OCI-LY7 (cell line): ENCODE results near the gene FHIT. TPM values are rescaled to one million over a fixed set of nuclear protein-coding genes. Genes with fewer than 3 reads are reported as not detected.

Experiments used
- BruUV-seq: library from RNA; stranded (reverse); fragments of 400-500 nt; replicated peaks from 2 replicates; lab custom pipeline; 2021; lab: Mats Ljungman, UMichigan
- CTCF ChIA-PET: fragments of 300-600 bp; sonication (Branson Sonifier 250); formaldehyde crosslinking; loops from one replicate; lab custom pipeline; 2022; ENCODE audit warnings: antibody characterized with exemption; ENCODE audit not compliant: unreplicated experiment; lab: Charles Lee
- POLR2A ChIA-PET: fragments of 300-600 bp; sonication (Branson Sonifier 250); formaldehyde crosslinking; loops from one replicate; lab custom pipeline; 2022; ENCODE audit warnings: antibody characterized with exemption; lab: Charles Lee
- DNase-seq: peaks from one replicate; pipeline ENCODE4 v3.0.0-alpha.2; 2015; ENCODE audit warnings: low spot score
- H2AFZ ChIP-seq: fragments of 200-600 bp; sonication (generic), shearing (Covaris generic); 2 replicates; pipeline ENCODE4 v1.6.1; 2014; ENCODE audit warnings: mild to moderate bottlenecking, antibody characterized with exemption, low read length, moderate library complexity
- H3K27ac ChIP-seq: fragments of 200-600 bp; sonication (generic); 2 replicates; pipeline ENCODE4 v1.5.1; 2014; ENCODE audit warnings: mixed run types, low read depth, mild to moderate bottlenecking, moderate library complexity, low read length, inconsistent platforms; ENCODE audit not compliant: poor library complexity, severe bottlenecking
- H3K36me3 ChIP-seq: fragments of 200-600 bp; sonication (generic); 2 replicates; pipeline ENCODE4 v1.6.1; 2014; ENCODE audit warnings: mild to moderate bottlenecking, antibody characterized with exemption, low read length, moderate library complexity, mixed read lengths; ENCODE audit not compliant: insufficient read depth
- H3K4me1 ChIP-seq: fragments of 200-600 bp; sonication (generic); 2 replicates; pipeline ENCODE4 v1.5.1; 2014; ENCODE audit warnings: mild to moderate bottlenecking, low read length; ENCODE audit not compliant: insufficient read depth, poor library complexity, severe bottlenecking
- H3K4me2 ChIP-seq: fragments of 200-600 bp; sonication (generic); 2 replicates; pipeline ENCODE4 v1.6.1; 2014; ENCODE audit warnings: mild to moderate bottlenecking, low read length
- H3K4me3 ChIP-seq: fragments of 200-600 bp; sonication (generic); 2 replicates; pipeline ENCODE4 v1.5.1; 2014; ENCODE audit warnings: mild to moderate bottlenecking, low read depth, low read length; ENCODE audit not compliant: poor library complexity, severe bottlenecking
- H3K79me2 ChIP-seq: fragments of 200-600 bp; sonication (generic); 2 replicates; pipeline ENCODE4 v1.6.1; 2016; ENCODE audit warnings: low read depth, mild to moderate bottlenecking, low read length, moderate library complexity, mixed read lengths; ENCODE audit not compliant: insufficient read depth
- H3K9me2 ChIP-seq: fragments of 200-600 bp; sonication (generic); 2 replicates; pipeline ENCODE4 v1.6.1; 2016; ENCODE audit warnings: mild to moderate bottlenecking, low read length, mixed read lengths; ENCODE audit not compliant: insufficient read depth
- H3K9me3 ChIP-seq: fragments of 200-600 bp; sonication (generic); 2 replicates; pipeline ENCODE4 v1.6.1; 2014; ENCODE audit warnings: mild to moderate bottlenecking, mixed run types, low read length, mixed read lengths
- H4K20me1 ChIP-seq: fragments of 200-600 bp; sonication (generic); 2 replicates; pipeline ENCODE4 v1.6.1; 2014; ENCODE audit warnings: mild to moderate bottlenecking, antibody characterized with exemption, low read length, moderate library complexity, mixed read lengths; ENCODE audit not compliant: insufficient read depth
- EZH2phosphoT487 ChIP-seq: fragments of 200-600 bp; sonication (generic); IDR thresholded peaks from 2 replicates; pipeline ENCODE4 v1.6.1; 2018; ENCODE audit warnings: low read depth, borderline replicate concordance, mild to moderate bottlenecking, mixed run types, antibody characterized with exemption, low read length, moderate library complexity, mixed read lengths
- intact Hi-C: fragments of 100-400 bp; cut with micrococcal nuclease; formaldehyde crosslinking; loops from one replicate; pipeline ENCODE4 v1.10.0; 2022; ENCODE audit not compliant: unreplicated experiment
- total RNA-seq, 2 experiments: library from RNA; depleted of rRNA in 1 of 2; stranded (reverse); fragments of >200 nt in 1 of 2; shearing (Covaris generic) in 1 of 2; gene quantifications; 2 replicates each; pipeline ENCODE4 v1.2.3, GENCODE V29; 2014 to 2022
- TF ChIP-seq, protein P1 (sequence below): fragments of 200-600 bp; sonication (generic); conservative IDR thresholded peaks from 2 replicates; pipeline ENCODE4 v1.5.1; 2014; ENCODE audit warnings: mild to moderate bottlenecking, antibody characterized with exemption, low read length, moderate library complexity, mixed read lengths

Gene FHIT
- total RNA-seq, 2 experiments from 2014 or later, result 5.0 to 10.9 TPM

DNA sequence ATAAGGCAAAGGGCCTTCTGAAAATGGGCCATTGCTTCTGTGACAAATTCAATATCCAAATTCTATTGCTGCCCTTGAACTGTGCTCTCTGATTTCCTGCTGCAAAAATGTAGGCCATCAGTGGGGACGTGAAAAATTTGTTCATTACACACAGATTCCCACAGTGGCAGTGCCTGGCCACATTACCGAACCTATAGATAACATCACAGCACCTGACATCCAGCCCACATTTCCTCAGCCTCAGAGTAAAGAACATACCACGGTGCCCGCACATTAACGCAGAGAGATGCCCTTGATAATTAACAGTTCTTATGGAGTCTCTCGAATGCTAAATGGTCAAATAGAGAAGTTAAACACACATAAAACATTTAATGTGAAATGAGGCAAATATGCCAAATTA, 1269.9 kb downstream of the FHIT start:
- no peak overlapping the region for H3K4me2 ChIP-seq
- H3K36me3 ChIP-seq, result no peaks in the 10 kb centered on the region
- intact Hi-C loops, result no loop called here
- no peak overlapping the region for H3K27ac ChIP-seq
- H3K9me3 ChIP-seq, result no peaks in the 10 kb centered on the region
- ChIA-PET POLR2A (interaction anchor here (0.6 kb wide), 1 partner anchor 24 kb away, joined by 3 read pairs; no protein-coding TSS in a partner anchor), CTCF (no interaction called here)
- no peaks in the 10 kb centered on the region for H3K9me2 ChIP-seq
- peaks cover 9% of the 10 kb centered on the region for H3K4me1 ChIP-seq
- no peak overlapping the region for H2AFZ ChIP-seq
- H3K79me2 ChIP-seq, result no peaks in the 10 kb centered on the region
- no peak for DNase-seq
- no peak overlapping the region for H3K4me3 ChIP-seq
- H4K20me1 ChIP-seq, result no peaks in the 10 kb centered on the region
- TF ChIP-seq EZH2phosphoT487, result no peak
- TF ChIP-seq, protein P1, sequence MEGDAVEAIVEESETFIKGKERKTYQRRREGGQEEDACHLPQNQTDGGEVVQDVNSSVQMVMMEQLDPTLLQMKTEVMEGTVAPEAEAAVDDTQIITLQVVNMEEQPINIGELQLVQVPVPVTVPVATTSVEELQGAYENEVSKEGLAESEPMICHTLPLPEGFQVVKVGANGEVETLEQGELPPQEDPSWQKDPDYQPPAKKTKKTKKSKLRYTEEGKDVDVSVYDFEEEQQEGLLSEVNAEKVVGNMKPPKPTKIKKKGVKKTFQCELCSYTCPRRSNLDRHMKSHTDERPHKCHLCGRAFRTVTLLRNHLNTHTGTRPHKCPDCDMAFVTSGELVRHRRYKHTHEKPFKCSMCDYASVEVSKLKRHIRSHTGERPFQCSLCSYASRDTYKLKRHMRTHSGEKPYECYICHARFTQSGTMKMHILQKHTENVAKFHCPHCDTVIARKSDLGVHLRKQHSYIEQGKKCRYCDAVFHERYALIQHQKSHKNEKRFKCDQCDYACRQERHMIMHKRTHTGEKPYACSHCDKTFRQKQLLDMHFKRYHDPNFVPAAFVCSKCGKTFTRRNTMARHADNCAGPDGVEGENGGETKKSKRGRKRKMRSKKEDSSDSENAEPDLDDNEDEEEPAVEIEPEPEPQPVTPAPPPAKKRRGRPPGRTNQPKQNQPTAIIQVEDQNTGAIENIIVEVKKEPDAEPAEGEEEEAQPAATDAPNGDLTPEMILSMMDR, result no peak
- BruUV-seq, result no TSS peak

DNA sequence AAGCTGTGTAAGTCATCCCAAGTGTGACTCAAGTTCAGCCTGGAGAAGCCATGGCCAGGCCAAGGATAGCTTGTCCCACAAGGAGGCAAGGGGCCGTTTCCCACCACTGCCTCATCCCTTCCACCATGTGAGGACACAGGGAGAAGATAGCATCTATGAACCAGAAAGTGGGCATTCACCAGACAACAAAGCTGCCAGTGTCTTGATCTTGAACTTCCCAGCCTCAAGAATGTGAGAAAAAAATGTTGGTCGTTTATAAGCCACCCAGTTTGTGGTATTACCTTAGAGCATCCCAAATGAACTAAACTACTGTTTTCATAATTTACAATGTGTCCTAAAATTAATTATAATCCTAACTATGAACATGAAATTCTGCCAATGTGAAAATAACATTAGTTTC, 1270.7 kb downstream of the FHIT start:
- no peaks in the 10 kb centered on the region for H3K79me2 ChIP-seq

DNA sequence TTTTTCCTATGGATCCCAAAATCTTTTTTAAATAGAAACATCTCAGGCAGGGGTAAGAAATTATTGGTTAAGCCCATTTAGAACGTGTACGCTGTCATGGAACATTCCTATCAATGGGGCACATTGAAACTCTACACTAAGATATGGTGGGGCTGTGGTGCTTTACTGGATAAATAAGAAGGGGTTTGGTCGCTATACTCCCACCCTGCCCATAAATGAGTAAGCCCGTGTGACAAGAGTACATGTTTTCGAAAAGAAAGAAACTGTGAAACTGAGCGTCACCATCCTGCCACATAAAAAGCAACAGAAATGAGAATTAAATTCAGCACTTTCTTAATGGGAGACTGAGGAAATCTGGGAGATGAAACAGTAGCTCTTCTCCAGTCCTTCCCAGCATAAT, 1271.7 kb downstream of the FHIT start:
- H3K4me1 ChIP-seq, result no peaks in the 10 kb centered on the region
- H4K20me1 ChIP-seq, result no peaks in the 10 kb centered on the region
- no peaks in the 10 kb centered on the region for H3K9me3 ChIP-seq
- H3K27ac ChIP-seq, result no peak overlapping the region
- H3K4me2 ChIP-seq, result no peak overlapping the region
- no peaks in the 10 kb centered on the region for H3K79me2 ChIP-seq
- CTCF ChIA-PET, result no interaction called here
- H2AFZ ChIP-seq, result no peak overlapping the region
- no peaks in the 10 kb centered on the region for H3K9me2 ChIP-seq
- POLR2A ChIA-PET, result interaction anchor here (1.0 kb wide), 1 partner anchor 21 kb away, joined by 3 read pairs; no protein-coding TSS in a partner anchor
- intact Hi-C loops, result no loop called here
- no peaks in the 10 kb centered on the region for H3K36me3 ChIP-seq
- BruUV-seq, result no TSS peak
- no peak for DNase-seq
- no peak overlapping the region for H3K4me3 ChIP-seq
- no peak for TF ChIP-seq EZH2phosphoT487
- TF ChIP-seq, protein P1, result no peak

More for the DNA sequence above, 1270.7 kb downstream of the FHIT start:
- Histone ChIP-seq H3K9me3 (no peaks in the 10 kb centered on the region), H3K4me2 (no peak overlapping the region), H3K36me3 (no peaks in the 10 kb centered on the region), H3K4me1 (peaks cover 2% of the 10 kb centered on the region), H3K4me3 (no peak overlapping the region), H3K9me2 (no peaks in the 10 kb centered on the region), H2AFZ (no peak overlapping the region), H3K27ac (no peak overlapping the region), H4K20me1 (no peaks in the 10 kb centered on the region)
- ChIA-PET CTCF (no interaction called here), POLR2A (interaction anchor here (1.0 kb wide), 1 partner anchor 23 kb away, joined by 3 read pairs; no protein-coding TSS in a partner anchor)
- DNase-seq, result no peak
- TF ChIP-seq, protein P1, result no peak
- no peak for TF ChIP-seq EZH2phosphoT487
- intact Hi-C loops, result no loop called here
- BruUV-seq, result no TSS peak
